Loucy (cell line): ENCODE results near the gene MN1.

Experiments used
- EZH2phosphoT487 ChIP-seq: fragments of 200-600 bp; IDR thresholded peaks from 2 replicates; pipeline ENCODE4 v1.6.1; 2018; ENCODE audit warnings: antibody characterized with exemption, mild to moderate bottlenecking, moderate library complexity, borderline replicate concordance
- TF ChIP-seq, protein P1 (sequence below): fragments of 200-600 bp; sonication (generic); conservative IDR thresholded peaks from 2 replicates; pipeline ENCODE4 v1.5.1; 2014; ENCODE audit warnings: mild to moderate bottlenecking, antibody characterized with exemption, low read length

DNA sequence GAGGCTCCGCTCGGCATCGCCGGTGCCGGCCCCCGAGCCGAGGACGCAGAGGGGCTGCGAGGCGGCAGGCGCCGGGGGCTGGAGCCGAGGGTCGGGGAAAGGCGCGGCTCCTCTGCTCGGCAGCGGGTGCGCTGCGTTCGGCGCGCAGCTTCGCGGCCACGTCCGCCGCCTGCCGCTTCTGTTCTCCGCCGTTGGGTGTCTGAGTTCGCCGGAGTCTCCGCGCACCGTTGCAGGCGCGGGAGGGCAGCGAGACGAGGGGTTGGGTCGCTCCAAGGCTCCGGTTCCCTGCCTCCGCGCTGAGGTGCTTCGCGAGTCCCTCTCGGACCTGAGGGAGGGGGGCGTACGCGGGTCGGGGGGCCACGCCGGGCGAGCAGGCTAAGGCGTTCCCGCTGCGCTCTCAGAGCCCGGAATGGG, 347 bp downstream of the MN1 start:
- TF ChIP-seq, protein P1, sequence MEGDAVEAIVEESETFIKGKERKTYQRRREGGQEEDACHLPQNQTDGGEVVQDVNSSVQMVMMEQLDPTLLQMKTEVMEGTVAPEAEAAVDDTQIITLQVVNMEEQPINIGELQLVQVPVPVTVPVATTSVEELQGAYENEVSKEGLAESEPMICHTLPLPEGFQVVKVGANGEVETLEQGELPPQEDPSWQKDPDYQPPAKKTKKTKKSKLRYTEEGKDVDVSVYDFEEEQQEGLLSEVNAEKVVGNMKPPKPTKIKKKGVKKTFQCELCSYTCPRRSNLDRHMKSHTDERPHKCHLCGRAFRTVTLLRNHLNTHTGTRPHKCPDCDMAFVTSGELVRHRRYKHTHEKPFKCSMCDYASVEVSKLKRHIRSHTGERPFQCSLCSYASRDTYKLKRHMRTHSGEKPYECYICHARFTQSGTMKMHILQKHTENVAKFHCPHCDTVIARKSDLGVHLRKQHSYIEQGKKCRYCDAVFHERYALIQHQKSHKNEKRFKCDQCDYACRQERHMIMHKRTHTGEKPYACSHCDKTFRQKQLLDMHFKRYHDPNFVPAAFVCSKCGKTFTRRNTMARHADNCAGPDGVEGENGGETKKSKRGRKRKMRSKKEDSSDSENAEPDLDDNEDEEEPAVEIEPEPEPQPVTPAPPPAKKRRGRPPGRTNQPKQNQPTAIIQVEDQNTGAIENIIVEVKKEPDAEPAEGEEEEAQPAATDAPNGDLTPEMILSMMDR, result no peak
- TF ChIP-seq EZH2phosphoT487, result no peak
